Smooth muscle cell (in vitro differentiated cells): Measurements from ENCODE around the gene CRACDL. TPM values are rescaled to one million over a fixed set of nuclear protein-coding genes. Genes with fewer than 3 reads are reported as not detected.
"Not testable (repeated sequence)": the region's sequence is repeated elsewhere in the genome, so short reads cannot be mapped to it uniquely, and the experiment has no call there.

Experiments used
- DNase-seq: peaks from one replicate; lab custom pipeline; 2025; ENCODE audit not compliant: unreplicated experiment; lab: John Stamatoyannopoulos, UW
- H2AFZ ChIP-seq: fragments of 200-600 bp; sonication (generic); 2 replicates; pipeline ENCODE4 v1.6.0; 2016; ENCODE audit warnings: antibody characterized with exemption, low read depth, mild to moderate bottlenecking
- H3F3A ChIP-seq: fragments of 200-600 bp; sonication (generic); 2 replicates; pipeline ENCODE4 v1.6.0; 2017; ENCODE audit warnings: antibody characterized with exemption, low read depth
- H3K27ac ChIP-seq: fragments of 200-600 bp; sonication (generic); 2 replicates; pipeline ENCODE4 v1.5.1; 2016; ENCODE audit warnings: low read depth, mild to moderate bottlenecking
- H3K27me3 ChIP-seq: fragments of 200-600 bp; sonication (generic); 2 replicates; pipeline ENCODE4 v1.6.1; 2016; ENCODE audit warnings: low read depth, mild to moderate bottlenecking
- H3K36me3 ChIP-seq: fragments of 200-600 bp; sonication (generic); 2 replicates; pipeline ENCODE4 v1.5.1; 2016; ENCODE audit warnings: low read depth
- H3K4me1 ChIP-seq: fragments of 200-600 bp; sonication (generic); 2 replicates; pipeline ENCODE4 v1.5.1; 2016; ENCODE audit warnings: low read depth
- H3K4me2 ChIP-seq: fragments of 200-600 bp; sonication (generic); 2 replicates; pipeline ENCODE4 v1.6.0; 2016; ENCODE audit warnings: mild to moderate bottlenecking
- H3K4me3 ChIP-seq: fragments of 200-600 bp; sonication (generic); 2 replicates; pipeline ENCODE4 v1.5.1; 2016; ENCODE audit warnings: mild to moderate bottlenecking
- H3K79me2 ChIP-seq: fragments of 200-600 bp; sonication (generic); 2 replicates; pipeline ENCODE4 v1.6.0; 2016; ENCODE audit warnings: low read depth, mild to moderate bottlenecking
- H3K9ac ChIP-seq: fragments of 200-600 bp; sonication (generic); 2 replicates; pipeline ENCODE4 v1.6.0; 2016; ENCODE audit warnings: low read depth
- H3K9me3 ChIP-seq: fragments of 200-600 bp; sonication (generic); replicated peaks from 2 replicates; pipeline ENCODE4 v1.5.1; 2016; ENCODE audit warnings: low read depth
- H4K20me1 ChIP-seq: fragments of 200-600 bp; sonication (generic); 2 replicates; pipeline ENCODE4 v1.6.0; 2016; ENCODE audit warnings: low read depth
- CTCF ChIP-seq: fragments of 200-600 bp; sonication (generic); IDR thresholded peaks from 2 replicates; pipeline ENCODE4 v1.5.1; 2017; ENCODE audit warnings: borderline replicate concordance, mild to moderate bottlenecking, antibody characterized with exemption; ENCODE audit not compliant: insufficient read depth, poor library complexity, severe bottlenecking
- WGBS: methylation state at CpG from one replicate; pipeline ENCODE4 v1.1.7; 2016; ENCODE audit warnings: low lambda C conversion rate; 5-methylcytosine and 5-hydroxymethylcytosine counted together
- polyA plus RNA-seq: library from polyadenylated mRNA; unstranded; fragments of >200 nt; fragmentation: Nextera tagmentation; extraction: Ambion mirVana; gene quantifications from 2 replicates; pipeline ENCODE4 v1.2.1, GENCODE V29; 2016
- total RNA-seq: library from RNA; depleted of rRNA; stranded (reverse); fragments of >200 nt; gene quantifications from 2 replicates; pipeline ENCODE4 v1.2.3, GENCODE V29; 2014

Gene CRACDL
- total and polyA plus RNA-seq, 2 experiments from 2014 or later = 0.72 to 2.2 TPM

- Histone ChIP-seq H4K20me1 (no peaks in the 10 kb centered on the region), H3F3A (no peaks in the 10 kb centered on the region), H3K4me1 (no peaks in the 10 kb centered on the region), H2AFZ (no peak overlapping the region), H3K4me3 (no peak overlapping the region), H3K9ac (no peak overlapping the region), H3K36me3 (no peaks in the 10 kb centered on the region), H3K79me2 (no peaks in the 10 kb centered on the region), H3K27ac (no peak overlapping the region), H3K27me3 (no peaks in the 10 kb centered on the region), H3K4me2 (no peak overlapping the region), H3K9me3 (no peaks in the 10 kb centered on the region)
- no peak for TF ChIP-seq CTCF
- 90% methylated on average over 11 of the region's 11 CpGs for WGBS
- DNase-seq = no peak
These were observed 34.3 kb downstream of the CRACDL start for GRCh38 chr2:98901702-98902101.

- Histone ChIP-seq H3F3A (no peaks in the 10 kb centered on the region), H4K20me1 (no peaks in the 10 kb centered on the region), H3K4me2 (no peak overlapping the region), H3K9me3 (no peaks in the 10 kb centered on the region), H3K27me3 (no peaks in the 10 kb centered on the region), H3K9ac (no peak overlapping the region), H3K4me3 (no peak overlapping the region), H2AFZ (no peak overlapping the region), H3K4me1 (no peaks in the 10 kb centered on the region), H3K79me2 (no peaks in the 10 kb centered on the region), H3K36me3 (no peaks in the 10 kb centered on the region), H3K27ac (no peak overlapping the region)
- no peak for TF ChIP-seq CTCF
- 95% methylated on average over 3 of the region's 3 CpGs for WGBS
- DNase-seq = no peak
These were observed 34.7 kb downstream of the CRACDL start for GRCh38 chr2:98901291-98901690.

- Histone ChIP-seq H3K4me2 (no peak overlapping the region), H3K27me3 (no peaks in the 10 kb centered on the region), H3K27ac (no peak overlapping the region), H3K79me2 (no peaks in the 10 kb centered on the region), H4K20me1 (no peaks in the 10 kb centered on the region), H3K9ac (no peak overlapping the region), H3K36me3 (no peaks in the 10 kb centered on the region), H2AFZ (no peak overlapping the region), H3F3A (no peaks in the 10 kb centered on the region), H3K4me3 (no peak overlapping the region), H3K9me3 (no peaks in the 10 kb centered on the region), H3K4me1 (no peaks in the 10 kb centered on the region)
- no peak for DNase-seq
- no peak for TF ChIP-seq CTCF
- 96% methylated on average over 8 of the region's 8 CpGs for WGBS
These were observed 35.3 kb downstream of the CRACDL start for GRCh38 chr2:98900721-98901120.

GRCh38 chr2:98899703-98900078 is 36.3 kb downstream of the CRACDL start:
- DNase-seq, H3K4me1 ChIP-seq, H3K27me3 ChIP-seq, H3K36me3 ChIP-seq, H2AFZ ChIP-seq, H4K20me1 ChIP-seq, H3K27ac ChIP-seq, H3K9ac ChIP-seq, H3K9me3 ChIP-seq, H3K79me2 ChIP-seq, H3F3A ChIP-seq, H3K4me2 ChIP-seq, H3K4me3 ChIP-seq: not testable (repeated sequence)
- WGBS = 86% methylated on average over 2 of the region's 2 CpGs
